ENCODE data around the gene SLC29A1.

- no peak for TF ChIP-seq YY1 (IDR thresholded peaks at IDR 0.05; ENCODE audit: insufficient read depth, insufficient read length)
- TF ChIP-seq ZNF274 (IDR thresholded peaks at IDR 0.05; ENCODE audit: low read depth, low read length) = no peak
Observed at GRCh38 chr6:44193307-44193910, 30.0 kb upstream of the SLC29A1 start.

Data from NT2/D1 (cell line).